GM18511 (cell line): ENCODE results near the gene RNF141.
A peak's percentile ranks its signal among the peaks of the same experiment; 100 is the strongest.

ENCODE experiments used
- ATAC-seq: cut with Tn5 transposase; IDR thresholded peaks from one replicate; pipeline ENCODE4 v1.9.1; 2021; ENCODE audit warnings: mild to moderate bottlenecking, moderate library complexity; ENCODE audit not compliant: unreplicated experiment

RNF141 gene

GRCh38 chr11:10499874-10500601, 40.9 kb downstream of the RNF141 start:
- ATAC-seq: no peak

GRCh38 chr11:10499452-10499851, 41.5 kb downstream of the RNF141 start:
- ATAC-seq: no peak

GRCh38 chr11:10498426-10499250, 42.3 kb downstream of the RNF141 start:
- ATAC-seq: no peak

- ATAC-seq: no peak
Observed at GRCh38 chr11:10498022-10498400, 43.0 kb downstream of the RNF141 start.

GRCh38 chr11:10497371-10498021, 43.5 kb downstream of the RNF141 start:
- no peak for ATAC-seq

- no peak for ATAC-seq
Observed at GRCh38 chr11:10496296-10496936, 44.6 kb downstream of the RNF141 start.

- no peak for ATAC-seq
Observed at GRCh38 chr11:10495464-10495786, 45.6 kb downstream of the RNF141 start.

GRCh38 chr11:10494636-10495463, 46.1 kb downstream of the RNF141 start:
- ATAC-seq: no peak

GRCh38 chr11:10493041-10493663, 47.8 kb downstream of the RNF141 start:
- no peak for ATAC-seq

- ATAC-seq: no peak
Observed at GRCh38 chr11:10492084-10492483, 48.9 kb downstream of the RNF141 start.

- no peak for ATAC-seq
Observed at GRCh38 chr11:10490398-10491241, 50.4 kb downstream of the RNF141 start.

- ATAC-seq: no peak
Observed at GRCh38 chr11:10490032-10490397, 51.0 kb downstream of the RNF141 start.

GRCh38 chr11:10488934-10489691, 51.9 kb downstream of the RNF141 start:
- ATAC-seq: peak; percentile 75

GRCh38 chr11:10488121-10488933, 52.7 kb downstream of the RNF141 start:
- ATAC-seq: peak; percentile 24

GRCh38 chr11:10487002-10487647, 53.9 kb downstream of the RNF141 start:
- ATAC-seq: no peak

- no peak for ATAC-seq
Observed at GRCh38 chr11:10486161-10486840, 54.7 kb downstream of the RNF141 start.

GRCh38 chr11:10485646-10486045, 55.3 kb downstream of the RNF141 start:
- ATAC-seq: no peak
